HEK293 (cell line): ENCODE measurements around the gene MEF2C.

Experiments used
- CTCF ChIA-PET: fragments of 350-600 bp; formaldehyde crosslinking; extraction: SDS; loops from one replicate; lab custom pipeline; 2021; ENCODE audit warnings: antibody characterized with exemption; lab: Yijun Ruan, JAX
- POLR2A ChIA-PET: fragments of 300-600 bp; formaldehyde crosslinking; extraction: SDS; loops from one replicate; lab custom pipeline; 2020; ENCODE audit warnings: antibody characterized with exemption, inconsistent platforms; lab: Yijun Ruan, JAX
- H3K27ac ChIP-seq: fragments of 200-500 bp; sonication (Bioruptor generic); 2 replicates; pipeline ENCODE4 v1.5.1; 2014; ENCODE audit warnings: low read depth, low read length, control low read depth, inconsistent platforms; ENCODE audit errors: extremely low read depth
- H3K36me3 ChIP-seq, 2 experiments: fragments of 200-500 bp in 1 of 2; sonication (Bioruptor generic) in 1 of 2; 1 replicate in 1 of 2; 2 replicates in 1 of 2; pipeline ENCODE4 v1.5.1; 2014 to 2017; ENCODE audit warnings: inconsistent platforms in 2 of 2, low read length in 2 of 2; ENCODE audit not compliant: control insufficient read depth in 2 of 2, insufficient read depth in 1 of 2
- H3K4me1 ChIP-seq: fragments of 200-500 bp; sonication (Bioruptor generic); 2 replicates; pipeline ENCODE4 v1.5.1; 2014; ENCODE audit warnings: mild to moderate bottlenecking, low read length, inconsistent platforms; ENCODE audit not compliant: control insufficient read depth, insufficient read depth
- H3K4me3 ChIP-seq: 2 replicates; pipeline ENCODE4 v1.5.1; 2011; ENCODE audit warnings: low read depth, mild to moderate bottlenecking, control low read depth, low read length, moderate library complexity
- H3K9me3 ChIP-seq: fragments of 200-500 bp; sonication (Bioruptor generic); 2 replicates; pipeline ENCODE4 v1.5.1; 2014; ENCODE audit warnings: low read depth, low read length, inconsistent platforms; ENCODE audit not compliant: control insufficient read depth, insufficient read depth
- SALL2 ChIP-seq: fragments of 450-650 bp; formaldehyde crosslinking; IDR thresholded peaks from 2 replicates; pipeline ENCODE4 v1.5.0; 2017; ENCODE audit warnings: missing biosample characterization, mild to moderate bottlenecking, missing genetic modification characterization, borderline replicate concordance
- ZBTB11 ChIP-seq: fragments of 450-650 bp; formaldehyde crosslinking; conservative IDR thresholded peaks from 2 replicates; pipeline ENCODE4 v1.5.1; 2016; ENCODE audit warnings: low read depth, missing biosample characterization, missing genetic modification characterization
- ZBTB20 ChIP-seq: fragments of 450-650 bp; formaldehyde crosslinking; IDR thresholded peaks from 2 replicates; pipeline ENCODE4 v1.5.1; 2016; ENCODE audit warnings: missing biosample characterization, missing genetic modification characterization
- ZBTB21 ChIP-seq: fragments of 450-650 bp; formaldehyde crosslinking; IDR thresholded peaks from 2 replicates; pipeline ENCODE4 v1.5.1; 2017; ENCODE audit warnings: missing biosample characterization, missing genetic modification characterization
- ZNF121 ChIP-seq: fragments of 450-650 bp; formaldehyde crosslinking; IDR thresholded peaks from 2 replicates; pipeline ENCODE4 v1.5.1; 2016; ENCODE audit warnings: missing biosample characterization, missing genetic modification characterization
- ZNF133 ChIP-seq: fragments of 450-650 bp; formaldehyde crosslinking; IDR thresholded peaks from 2 replicates; pipeline ENCODE4 v1.5.1; 2016; ENCODE audit warnings: missing biosample characterization, missing genetic modification characterization
- ZNF140 ChIP-seq: fragments of 450-650 bp; formaldehyde crosslinking; IDR thresholded peaks from 2 replicates; pipeline ENCODE4 v1.5.1; 2016; ENCODE audit warnings: missing biosample characterization, missing genetic modification characterization
- ZNF146 ChIP-seq: fragments of 450-650 bp; formaldehyde crosslinking; IDR thresholded peaks from 2 replicates; pipeline ENCODE4 v1.5.1; 2016; ENCODE audit warnings: missing biosample characterization, missing genetic modification characterization
- ZNF394 ChIP-seq: fragments of 450-650 bp; formaldehyde crosslinking; IDR thresholded peaks from 2 replicates; pipeline ENCODE4 v1.5.1; 2016; ENCODE audit warnings: missing biosample characterization, missing genetic modification characterization, mild to moderate bottlenecking, moderate library complexity, borderline replicate concordance
- ZNF48 ChIP-seq: fragments of 450-650 bp; formaldehyde crosslinking; IDR thresholded peaks from 2 replicates; pipeline ENCODE4 v1.5.1; 2016; ENCODE audit warnings: missing biosample characterization, missing genetic modification characterization
- ZNF513 ChIP-seq: fragments of 450-650 bp; IDR thresholded peaks from 2 replicates; pipeline ENCODE4 v1.5.1; 2018; ENCODE audit warnings: missing biosample characterization, missing genetic modification characterization
- ZNF514 ChIP-seq: fragments of 450-650 bp; formaldehyde crosslinking; IDR thresholded peaks from 2 replicates; pipeline ENCODE4 v1.5.1; 2016; ENCODE audit warnings: missing biosample characterization, missing genetic modification characterization
- ZNF596 ChIP-seq: fragments of 450-650 bp; IDR thresholded peaks from 2 replicates; pipeline ENCODE4 v1.5.0; 2018; ENCODE audit warnings: missing biosample characterization, mild to moderate bottlenecking, missing genetic modification characterization, moderate library complexity
- ZSCAN30 ChIP-seq: fragments of 450-650 bp; IDR thresholded peaks from 2 replicates; pipeline ENCODE4 v1.5.1; 2018; ENCODE audit warnings: missing biosample characterization, mild to moderate bottlenecking, missing genetic modification characterization, moderate library complexity
- TF ChIP-seq, protein P1 (sequence below): fragments of 450-650 bp; formaldehyde crosslinking; IDR thresholded peaks from 2 replicates; pipeline ENCODE4 v1.5.1; 2017; ENCODE audit warnings: missing biosample characterization, missing genetic modification characterization
- TF ChIP-seq, protein P2 (sequence below): fragments of 450-650 bp; formaldehyde crosslinking; IDR thresholded peaks from 2 replicates; pipeline ENCODE4 v1.5.1; 2016; ENCODE audit warnings: missing biosample characterization, missing genetic modification characterization

MEF2C gene

GRCh38 chr5:88677943-88678769 lies 204.8 kb downstream of the MEF2C start (continued):
- TF ChIP-seq ZBTB11 (no peak), ZNF596 (tag by site-specific recombination) (no peak), ZNF121 (no peak), ZNF140 (tag by site-specific recombination) (no peak), ZSCAN30 (no peak), ZNF513 (tag by site-specific recombination) (no peak)

- Histone ChIP-seq H3K9me3 (no peaks in the 10 kb centered on the region), H3K4me3 (no peak overlapping the region), H3K36me3 (no peaks in the 10 kb centered on the region), H3K4me1 (peaks cover 3% of the 10 kb centered on the region), H3K27ac (no peak overlapping the region)
- ChIA-PET CTCF (no interaction called here), POLR2A (no interaction called here)
- TF ChIP-seq SALL2 (tag by site-specific recombination): no peak
- TF ChIP-seq, protein P1, sequence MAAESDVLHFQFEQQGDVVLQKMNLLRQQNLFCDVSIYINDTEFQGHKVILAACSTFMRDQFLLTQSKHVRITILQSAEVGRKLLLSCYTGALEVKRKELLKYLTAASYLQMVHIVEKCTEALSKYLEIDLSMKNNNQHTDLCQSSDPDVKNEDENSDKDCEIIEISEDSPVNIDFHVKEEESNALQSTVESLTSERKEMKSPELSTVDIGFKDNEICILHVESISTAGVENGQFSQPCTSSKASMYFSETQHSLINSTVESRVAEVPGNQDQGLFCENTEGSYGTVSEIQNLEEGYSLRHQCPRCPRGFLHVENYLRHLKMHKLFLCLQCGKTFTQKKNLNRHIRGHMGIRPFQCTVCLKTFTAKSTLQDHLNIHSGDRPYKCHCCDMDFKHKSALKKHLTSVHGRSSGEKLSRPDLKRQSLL (tag by site-specific recombination): no peak
- TF ChIP-seq ZNF48 (tag by site-specific recombination): no peak
- no peak for TF ChIP-seq ZNF514
- TF ChIP-seq, protein P2, sequence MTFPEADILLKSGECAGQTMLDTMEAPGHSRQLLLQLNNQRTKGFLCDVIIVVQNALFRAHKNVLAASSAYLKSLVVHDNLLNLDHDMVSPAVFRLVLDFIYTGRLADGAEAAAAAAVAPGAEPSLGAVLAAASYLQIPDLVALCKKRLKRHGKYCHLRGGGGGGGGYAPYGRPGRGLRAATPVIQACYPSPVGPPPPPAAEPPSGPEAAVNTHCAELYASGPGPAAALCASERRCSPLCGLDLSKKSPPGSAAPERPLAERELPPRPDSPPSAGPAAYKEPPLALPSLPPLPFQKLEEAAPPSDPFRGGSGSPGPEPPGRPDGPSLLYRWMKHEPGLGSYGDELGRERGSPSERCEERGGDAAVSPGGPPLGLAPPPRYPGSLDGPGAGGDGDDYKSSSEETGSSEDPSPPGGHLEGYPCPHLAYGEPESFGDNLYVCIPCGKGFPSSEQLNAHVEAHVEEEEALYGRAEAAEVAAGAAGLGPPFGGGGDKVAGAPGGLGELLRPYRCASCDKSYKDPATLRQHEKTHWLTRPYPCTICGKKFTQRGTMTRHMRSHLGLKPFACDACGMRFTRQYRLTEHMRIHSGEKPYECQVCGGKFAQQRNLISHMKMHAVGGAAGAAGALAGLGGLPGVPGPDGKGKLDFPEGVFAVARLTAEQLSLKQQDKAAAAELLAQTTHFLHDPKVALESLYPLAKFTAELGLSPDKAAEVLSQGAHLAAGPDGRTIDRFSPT (tag by site-specific recombination): no peak
- no peak for TF ChIP-seq ZNF146 (tag by site-specific recombination)
These were observed 205.5 kb downstream of the MEF2C start for GRCh38 chr5:88677376-88677895.

DNA sequence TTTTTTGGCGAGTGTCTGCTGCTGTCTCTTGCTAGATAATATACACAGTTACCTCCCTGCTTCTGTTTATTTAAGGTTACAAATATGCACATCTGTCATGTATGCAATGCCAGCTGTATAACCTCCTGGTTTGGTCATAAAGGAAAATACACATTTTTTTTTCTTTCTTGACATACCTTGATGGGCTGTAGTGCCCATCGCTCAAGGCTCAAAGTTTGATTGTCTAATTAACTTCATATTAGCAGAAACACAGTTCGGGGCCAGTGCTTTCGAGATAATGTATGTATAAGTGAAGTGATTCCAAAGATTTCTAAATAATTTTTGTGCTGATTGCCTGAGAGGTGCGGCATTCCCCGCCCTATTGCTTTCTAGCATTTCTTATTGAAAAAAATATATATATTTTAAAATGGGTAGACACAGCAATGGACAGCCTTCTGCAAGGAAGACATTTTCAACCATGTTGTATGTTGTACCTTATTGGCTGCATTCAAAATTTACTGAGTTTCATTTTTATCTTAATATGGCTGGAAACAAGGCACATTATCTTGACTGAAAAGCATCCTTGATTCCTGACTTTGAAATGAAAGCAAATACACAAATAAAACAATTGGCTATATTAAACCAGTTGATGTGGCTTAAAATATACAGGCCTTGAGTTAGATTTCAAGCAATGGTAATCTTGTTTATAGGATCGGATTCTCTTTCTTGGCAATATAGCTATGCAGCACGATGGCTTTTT lies 206.2 kb downstream of the MEF2C start:
- ChIA-PET POLR2A (interaction anchor here (2.0 kb wide), 1 partner anchor 10 kb away, joined by 9 read pairs; no protein-coding TSS in a partner anchor), CTCF (no interaction called here)
- Histone ChIP-seq H3K9me3 (no peaks in the 10 kb centered on the region), H3K36me3 (no peaks in the 10 kb centered on the region), H3K4me1 (peaks cover 3% of the 10 kb centered on the region), H3K27ac (peak overlapping the region; percentile 92), H3K4me3 (peak overlapping the region; percentile 66)
- TF ChIP-seq ZBTB20 (tag by site-specific recombination) (peak; percentile 53; the same call in 1 of the 2 replicates), ZNF133 (tag by site-specific recombination) (peak; percentile 69), ZBTB21 (tag by site-specific recombination) (no peak), ZNF394 (tag by site-specific recombination) (no peak)
